Astrocyte of the hippocampus (primary cell): ENCODE data around the gene PGS1.
A peak's percentile ranks its signal among the peaks of the same experiment; 100 is the strongest.

Source experiments
- DNase-seq: peaks from one replicate; pipeline ENCODE4 v3.0.0; 2011; ENCODE audit warnings: low read depth, low spot score

Gene PGS1

DNA sequence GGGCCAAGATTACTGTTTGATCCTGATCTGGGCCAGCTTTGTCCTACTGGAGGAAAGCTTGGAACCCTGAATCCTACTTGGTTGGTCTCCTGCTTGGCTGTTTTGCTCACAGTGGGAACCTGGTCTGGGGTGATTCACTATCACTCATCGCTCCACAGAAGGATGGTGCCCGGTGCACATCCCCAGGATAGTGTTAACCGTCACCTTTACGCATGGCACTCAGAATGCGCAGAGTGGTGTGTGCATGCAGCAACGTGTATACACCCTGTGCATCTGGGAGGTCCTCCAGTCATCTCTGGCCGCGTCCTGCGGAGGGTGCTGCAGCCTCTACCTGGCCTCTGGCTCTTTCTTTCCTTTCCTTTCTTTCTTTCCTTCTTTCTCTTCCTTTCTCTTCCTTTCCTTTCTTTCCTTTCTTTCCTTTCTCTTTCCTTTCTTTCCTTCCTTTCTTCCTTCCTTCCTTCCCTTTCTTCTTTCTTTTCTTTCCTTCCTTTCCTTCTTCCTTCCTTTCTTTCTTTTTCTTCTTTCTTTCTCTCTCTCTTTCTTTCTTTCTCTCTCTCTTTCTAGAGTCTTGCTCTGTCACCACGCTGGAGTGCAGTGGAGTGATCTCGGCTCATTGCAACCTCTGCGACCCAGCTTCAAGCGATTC, 31.7 kb upstream of the PGS1 start:
- DNase-seq = no peak

- no peak for DNase-seq
Observed at GRCh38 chr17:78347453-78347852, 31.0 kb upstream of the PGS1 start.

DNA sequence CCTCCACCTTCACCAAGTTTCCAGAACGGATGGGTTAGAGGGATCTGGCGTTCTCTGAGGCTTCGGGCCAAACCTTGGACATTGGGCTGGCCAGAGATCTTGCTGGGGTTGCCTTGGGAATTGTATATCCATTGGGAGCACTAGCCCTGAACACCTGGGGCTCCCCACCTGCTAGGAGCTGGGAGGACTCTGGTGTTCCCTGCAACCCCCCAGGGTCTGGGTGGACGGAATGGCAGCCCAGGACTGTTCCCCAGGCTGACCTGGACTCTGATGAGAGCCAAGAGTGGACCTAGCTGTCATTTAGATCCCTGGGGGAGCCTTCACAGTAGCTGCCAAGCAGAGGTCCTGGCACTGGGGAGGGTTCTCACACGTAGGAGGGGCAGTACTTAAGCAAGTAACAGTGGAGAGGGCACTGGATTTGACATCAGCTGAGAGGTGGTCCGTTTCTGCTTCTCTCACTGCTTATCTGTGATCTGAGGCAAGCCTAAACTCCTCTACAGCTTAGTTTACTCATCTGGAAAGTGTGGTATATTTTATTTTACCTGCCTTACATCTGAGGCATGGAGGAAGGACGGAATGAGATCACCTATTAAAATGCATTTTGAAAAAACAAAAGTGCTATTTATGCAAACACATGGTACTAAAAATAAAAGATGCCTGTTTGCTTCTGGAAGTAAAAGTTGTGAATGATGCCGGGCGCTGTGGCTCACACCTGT, 30.2 kb upstream of the PGS1 start:
- DNase-seq = no peak

- DNase-seq = no peak
Observed at GRCh38 chr17:78349891-78350642, 28.4 kb upstream of the PGS1 start.

DNA sequence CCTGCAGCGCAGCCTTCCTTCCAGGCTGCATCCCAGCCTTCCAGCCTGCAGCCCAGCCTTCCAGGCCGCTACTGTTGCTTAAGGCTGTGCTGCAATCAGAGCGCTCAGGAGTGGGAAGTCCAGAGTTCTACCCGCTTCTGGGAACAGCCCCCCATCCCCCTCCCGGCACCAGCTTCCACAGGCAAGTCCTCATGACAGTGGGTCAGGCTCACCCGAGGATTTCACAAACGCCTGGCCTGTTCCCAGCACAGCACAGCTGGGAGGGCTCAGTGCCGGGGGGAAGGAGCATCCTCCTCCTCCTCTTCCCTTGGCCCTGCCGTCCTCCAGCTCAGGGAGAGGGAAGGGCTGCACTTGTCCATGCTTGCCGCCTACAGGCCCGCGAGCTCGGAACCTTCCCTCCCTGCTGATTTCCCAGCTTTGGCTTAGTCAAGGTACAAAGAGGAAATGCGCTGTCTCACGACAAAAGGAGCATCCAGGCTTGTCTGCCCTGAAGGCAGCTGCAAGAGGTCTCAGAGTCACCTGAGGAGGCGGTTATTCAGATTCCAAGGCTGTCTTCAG, 26.9 kb upstream of the PGS1 start:
- DNase-seq = peak; percentile 76

DNA sequence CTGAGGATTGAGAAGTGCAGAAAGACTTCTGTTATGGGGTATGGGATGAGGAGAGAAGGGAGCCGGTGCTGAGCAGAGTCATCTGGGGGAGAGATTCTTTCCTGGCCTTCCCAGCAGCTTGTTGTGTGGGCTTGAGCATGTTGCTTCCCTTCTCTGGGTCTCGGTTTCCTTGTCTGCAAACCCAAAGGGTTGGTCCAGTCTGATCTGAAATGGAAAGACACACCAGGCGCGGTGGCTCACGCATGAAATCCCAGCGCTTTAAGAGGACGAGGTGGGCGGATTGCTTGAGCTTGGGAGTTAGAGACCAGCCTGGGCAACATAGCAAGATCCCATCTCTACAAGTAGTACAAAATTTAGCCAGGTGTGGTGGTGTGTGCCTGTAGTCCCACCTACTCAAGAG, 24.6 kb upstream of the PGS1 start:
- DNase-seq = no peak

DNA sequence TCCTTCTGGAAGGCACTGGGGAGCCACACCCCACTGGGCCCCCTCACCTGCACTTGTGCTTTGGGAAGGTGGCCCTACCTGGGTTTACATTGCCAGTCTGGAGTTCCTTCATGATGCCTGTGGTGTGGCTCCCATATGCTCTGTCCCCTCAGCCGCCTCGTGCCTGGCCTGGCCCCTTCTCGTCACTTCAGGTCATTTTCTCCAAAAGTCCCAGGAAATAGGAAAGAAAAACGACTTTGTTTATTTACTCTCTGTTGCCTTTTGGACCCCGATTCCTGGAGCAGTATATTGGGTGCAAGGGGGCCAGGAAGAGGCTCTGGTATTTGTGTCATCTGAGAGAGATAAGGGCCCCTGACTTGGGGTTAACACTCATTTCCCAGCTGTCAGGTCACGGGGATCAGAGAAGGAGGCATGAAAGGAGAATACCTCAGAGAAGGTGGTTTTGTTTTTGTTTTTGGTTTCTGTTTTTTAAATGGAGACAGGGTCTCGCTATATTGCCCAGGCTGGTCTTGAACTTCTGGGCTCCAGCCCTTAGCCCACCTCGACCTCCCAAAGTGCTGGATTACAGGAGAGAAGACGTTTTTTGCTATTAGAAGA, 23.3 kb upstream of the PGS1 start:
- no peak for DNase-seq

DNA sequence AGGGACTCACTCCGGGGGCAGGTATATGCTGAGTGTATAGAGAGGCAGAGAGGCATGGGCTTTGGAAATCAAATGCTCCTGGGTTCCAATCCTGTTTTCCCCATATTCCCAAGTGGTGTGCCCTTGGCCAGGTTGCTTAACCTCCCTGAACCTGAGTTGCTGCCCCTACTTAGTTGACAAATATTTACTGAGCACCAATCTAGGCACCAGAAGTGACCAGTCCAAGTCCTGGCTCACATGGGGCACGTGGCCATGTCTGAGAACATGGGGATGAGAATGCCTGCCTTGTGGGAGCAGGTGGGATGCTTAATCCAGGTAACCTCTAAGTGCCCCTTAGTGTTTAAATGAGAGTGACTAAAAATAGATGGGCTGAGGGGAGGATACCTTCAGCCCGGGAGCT, 22.7 kb upstream of the PGS1 start:
- DNase-seq = no peak

DNA sequence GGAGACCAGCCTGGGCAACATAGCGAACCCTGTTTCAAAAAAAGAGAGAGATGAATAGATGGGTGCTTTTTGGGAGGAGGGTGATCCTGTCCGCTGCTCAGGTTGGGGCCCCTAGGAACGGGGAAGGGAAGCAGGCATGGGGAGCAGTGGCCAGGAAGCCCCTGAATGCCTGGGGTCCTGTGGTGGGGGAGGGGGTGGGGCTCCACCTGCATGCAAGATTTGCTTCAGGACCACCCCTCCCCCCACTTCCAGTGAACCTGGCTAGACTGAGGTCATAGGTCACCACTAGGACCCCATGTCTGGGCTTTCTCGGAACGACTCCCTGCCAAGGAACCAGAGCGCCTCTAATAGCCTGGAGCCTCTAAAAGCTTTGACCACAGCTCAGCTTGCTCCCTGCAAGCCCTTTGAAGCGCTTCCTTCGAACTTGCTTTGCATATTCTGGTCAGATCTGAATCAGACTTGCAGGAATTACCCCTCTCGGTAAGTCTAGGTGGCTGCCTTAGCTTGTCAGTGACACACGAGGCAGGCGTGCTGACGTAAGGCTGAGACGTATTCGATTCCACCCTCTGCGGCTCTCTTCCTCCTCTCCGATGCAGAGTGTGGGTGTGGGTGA, 22.2 kb upstream of the PGS1 start:
- DNase-seq = peak; percentile 93

- peak; percentile 93 for DNase-seq
Observed at GRCh38 chr17:78357177-78357586, 21.3 kb upstream of the PGS1 start.

DNA sequence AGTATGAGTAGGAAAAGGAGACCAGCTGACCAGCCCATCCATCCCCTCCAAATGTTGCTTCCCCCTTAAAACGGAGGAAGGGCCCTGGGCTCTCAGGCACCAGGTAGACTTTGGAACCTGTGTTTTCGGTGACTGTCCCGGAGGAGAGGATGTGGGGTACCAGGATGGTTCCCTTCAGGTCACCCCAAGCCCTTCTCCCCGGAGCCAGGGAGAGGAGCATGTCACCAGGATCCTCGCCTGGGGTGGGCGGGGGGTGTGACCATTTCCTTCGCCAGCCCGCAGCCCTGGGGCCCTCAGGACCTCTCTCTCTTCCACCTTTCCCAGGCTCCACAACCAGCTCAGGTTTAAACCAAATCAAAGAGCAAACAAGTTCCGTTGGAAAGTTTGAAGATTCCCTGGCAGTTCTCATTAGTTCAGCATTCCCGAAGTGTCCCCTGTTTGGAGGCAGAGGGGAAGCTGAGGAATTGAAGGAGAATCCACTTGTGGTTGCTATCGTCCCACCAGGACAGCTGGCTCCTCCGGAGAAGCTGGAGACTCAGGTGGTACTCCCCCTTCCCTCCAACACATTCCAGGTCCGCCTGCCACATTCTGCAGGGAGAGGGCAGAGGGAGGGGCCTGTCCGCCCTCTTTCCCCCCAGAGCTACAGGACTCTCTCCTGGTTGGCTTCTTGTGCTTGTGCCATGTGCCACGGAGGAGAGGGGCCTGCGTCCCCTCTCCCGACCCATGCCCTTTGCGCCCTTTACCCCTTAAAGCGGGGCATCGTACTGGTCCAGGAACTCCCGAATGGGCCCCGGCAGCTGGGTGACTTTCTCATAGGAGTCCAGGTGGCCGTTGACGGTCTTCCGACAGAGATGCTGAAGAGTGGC, 20.5 kb upstream of the PGS1 start:
- DNase-seq = peak; percentile 56

DNA sequence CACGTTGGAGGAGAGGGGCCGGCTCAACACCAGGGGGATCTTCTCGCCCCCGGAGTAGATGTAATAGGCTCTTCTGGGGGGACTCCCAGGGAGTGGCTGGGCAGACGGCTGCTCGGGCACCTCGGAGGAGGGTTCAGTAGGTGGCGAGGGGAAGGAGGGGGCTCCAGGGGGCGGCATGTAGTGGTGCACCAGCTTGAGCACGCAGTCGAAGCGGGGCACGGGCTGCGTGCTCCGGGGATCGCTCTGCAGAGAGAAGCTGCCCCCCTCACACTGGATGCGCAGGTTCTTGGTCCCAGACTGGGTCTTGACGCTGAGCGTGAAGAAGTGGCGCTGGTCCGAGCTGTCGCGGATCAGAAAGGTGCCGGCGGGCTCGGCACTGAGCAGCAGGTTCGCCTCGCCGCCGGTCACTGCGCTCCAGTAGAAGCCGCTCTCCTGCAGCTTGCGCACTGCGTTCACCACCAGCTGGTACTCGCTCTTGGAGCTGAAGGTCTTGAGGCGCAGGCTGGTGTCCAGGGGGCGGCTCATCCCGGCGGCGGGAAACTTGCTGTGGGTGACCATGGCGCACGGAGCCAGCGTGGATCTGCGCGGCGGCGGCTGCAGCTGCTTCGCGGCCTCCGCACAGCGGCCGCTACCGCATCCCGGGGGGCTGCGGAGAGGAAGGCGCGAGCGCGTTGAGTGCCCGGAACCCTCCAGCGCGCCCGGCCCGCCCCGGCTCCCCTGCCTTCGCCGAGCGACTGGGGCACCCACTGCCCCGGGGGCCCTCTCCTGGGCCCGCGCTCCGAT, 19.7 kb upstream of the PGS1 start:
- peak; percentile 76 for DNase-seq

DNA sequence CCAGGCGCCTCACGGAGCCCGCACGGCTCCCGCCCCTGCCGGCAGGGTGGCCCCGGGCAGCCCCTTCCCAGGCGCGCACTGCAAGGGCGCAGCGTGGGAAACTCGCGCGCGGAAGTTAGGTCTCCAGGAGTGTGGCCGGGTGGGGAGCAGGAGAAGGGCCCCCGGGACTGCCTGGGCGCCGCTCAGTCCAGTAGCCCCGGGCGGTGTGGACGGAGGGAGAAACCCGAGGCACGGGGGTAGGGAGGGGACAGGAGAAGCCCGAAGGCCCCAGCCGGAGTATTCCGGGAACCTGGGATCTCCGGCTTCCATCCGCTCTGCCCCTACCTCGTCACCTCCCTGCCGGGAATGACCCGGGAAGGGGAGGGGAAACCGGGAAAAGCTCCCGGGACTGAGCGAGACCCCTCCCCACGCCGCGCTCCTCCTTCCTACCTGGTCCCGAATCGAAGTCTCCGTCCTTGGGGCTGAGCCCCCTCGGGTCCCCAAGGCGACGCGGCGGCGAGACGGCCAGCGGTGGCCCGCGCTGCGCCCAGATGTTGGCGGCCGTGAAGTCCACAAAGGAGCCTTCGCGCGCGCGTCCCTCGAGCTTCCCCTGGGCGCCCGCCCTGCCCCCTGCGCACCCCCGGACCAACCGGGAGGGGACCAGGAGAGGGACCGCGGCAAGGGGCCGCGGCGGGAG, 19.0 kb upstream of the PGS1 start:
- no peak for DNase-seq

GRCh38 chr17:78359997-78360370, 18.5 kb upstream of the PGS1 start, which contains the start of gene SOCS3:
SOCS3 (minus strand) TSS chr17:78360077; CDS start chr17:78359095, 982 bp downstream.
- DNase-seq = peak; percentile 100

- peak; percentile 96 for DNase-seq
Observed at GRCh38 chr17:78360371-78361224, 17.9 kb upstream of the PGS1 start.

DNA sequence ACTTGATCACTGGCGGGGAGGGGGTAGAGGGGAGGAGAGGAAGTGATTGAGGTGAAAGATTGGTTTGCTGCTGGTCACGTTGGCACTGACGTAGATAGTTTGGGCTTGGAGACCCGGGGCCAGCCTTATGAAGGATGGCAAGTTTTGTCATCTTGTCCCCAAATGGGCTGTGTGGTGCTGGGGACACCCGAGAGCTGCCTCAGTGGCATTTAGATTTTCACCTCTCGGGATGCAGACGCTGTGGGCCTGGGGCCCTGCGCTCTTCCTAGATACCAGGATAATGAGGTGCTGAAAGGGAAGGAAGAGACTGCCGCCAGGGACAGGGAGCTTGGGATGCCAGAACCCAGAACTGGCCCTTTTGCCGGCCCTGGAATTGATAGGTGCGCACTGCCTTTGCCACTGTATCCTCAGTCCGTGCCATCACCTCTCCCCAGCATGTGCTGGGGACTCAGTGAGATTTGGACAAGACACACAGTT, 17.2 kb upstream of the PGS1 start:
- DNase-seq = no peak

- no peak for DNase-seq
Observed at GRCh38 chr17:78362232-78362631, 16.2 kb upstream of the PGS1 start.

GRCh38 chr17:78362671-78363070, 15.8 kb upstream of the PGS1 start:
- peak; percentile 19 for DNase-seq
